ENCODE results near the gene ELN.

DNA sequence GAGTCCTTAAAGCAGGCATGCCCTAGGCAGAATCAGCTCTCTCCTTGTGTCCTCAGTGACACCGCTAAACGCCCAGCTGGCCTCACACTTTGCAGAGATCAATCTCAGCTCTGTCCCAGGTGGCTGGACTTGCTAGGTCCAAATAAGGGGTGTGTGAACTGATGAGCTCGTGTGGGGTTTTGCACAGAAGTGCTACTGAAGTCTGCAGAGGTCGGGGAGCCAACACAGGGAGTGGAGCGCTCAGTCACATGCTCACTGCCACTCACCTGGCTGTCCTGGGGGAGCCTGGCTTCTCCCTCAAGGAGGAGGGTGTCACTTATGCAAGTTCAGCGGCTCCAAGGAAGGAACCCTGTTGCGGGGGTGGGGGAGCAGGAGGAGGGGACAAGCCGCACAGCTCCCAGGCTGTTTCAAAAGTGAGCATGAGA lies 2.0 kb downstream of the ELN start:
- TF ChIP-seq CTCF (IDR thresholded peaks at IDR 0.05) (no peak), POLR2A (IDR thresholded peaks at IDR 0.05) (peak in 2 of 3 donors; percentile 15)
